ENCODE measurements around the gene LYSMD1.

LYSMD1 gene

GRCh38 chr1:151175041-151175741 is 9.5 kb upstream of the LYSMD1 start:
- DNase-seq, result no peak

- no peak for DNase-seq
These were observed 5.5 kb upstream of the LYSMD1 start for GRCh38 chr1:151171190-151171589.

GRCh38 chr1:151167116-151167515 is 1.4 kb upstream of the LYSMD1 start:
- no peak for DNase-seq

GRCh38 chr1:151166505-151166956 is 829 bp upstream of the LYSMD1 start:
- DNase-seq, result no peak

- no peak for DNase-seq
These were observed 393 bp downstream of the LYSMD1 start for GRCh38 chr1:151165281-151165737.

- no peak for DNase-seq
These were observed 896 bp downstream of the LYSMD1 start for GRCh38 chr1:151164732-151165280.

GRCh38 chr1:151159373-151159772 is 6.3 kb downstream of the LYSMD1 start:
- DNase-seq, result no peak

- DNase-seq, result peak; percentile 32
These were observed 6.9 kb downstream of the LYSMD1 start for GRCh38 chr1:151158751-151159251.

GRCh38 chr1:151158326-151158725 is 7.4 kb downstream of the LYSMD1 start:
- DNase-seq, result peak; percentile 53

- peak; percentile 49 for DNase-seq
These were observed 8.6 kb downstream of the LYSMD1 start for GRCh38 chr1:151157067-151157531.

- peak; percentile 76 for DNase-seq
These were observed 9.2 kb downstream of the LYSMD1 start, which contains the start of gene TNFAIP8L2 for GRCh38 chr1:151156515-151156819. TNFAIP8L2 (plus strand) TSS chr1:151156649; CDS start chr1:151158698, 2,049 bp downstream.

GRCh38 chr1:151147665-151148064 is 18.0 kb downstream of the LYSMD1 start:
- DNase-seq, result no peak

- no peak for DNase-seq
These were observed 18.6 kb downstream of the LYSMD1 start for GRCh38 chr1:151147132-151147503.

- peak; percentile 86 for DNase-seq
These were observed 19.1 kb downstream of the LYSMD1 start, which contains the start of gene SEMA6C for GRCh38 chr1:151146412-151147131. SEMA6C (minus strand) TSS chr1:151146631; CDS start chr1:151142621, 4,010 bp downstream.

GRCh38 chr1:151146072-151146411 is 19.7 kb downstream of the LYSMD1 start:
- no peak for DNase-seq

- DNase-seq, result peak; percentile 38
These were observed 20.2 kb downstream of the LYSMD1 start for GRCh38 chr1:151145304-151146071.

- no peak for DNase-seq
These were observed 21.0 kb downstream of the LYSMD1 start for GRCh38 chr1:151144474-151145303.

- no peak for DNase-seq
These were observed 21.7 kb downstream of the LYSMD1 start for GRCh38 chr1:151143986-151144385.

GRCh38 chr1:151143057-151143435 is 22.7 kb downstream of the LYSMD1 start:
- DNase-seq, result no peak

- DNase-seq, result no peak
These were observed 23.2 kb downstream of the LYSMD1 start for GRCh38 chr1:151142411-151143056.

- DNase-seq, result no peak
These were observed 27.9 kb downstream of the LYSMD1 start for GRCh38 chr1:151137789-151138188.
